ENCODE data around the gene RARG. TPM values are rescaled to one million over a fixed set of nuclear protein-coding genes. Genes with fewer than 3 reads are reported as not detected.
A peak's percentile ranks its signal among the peaks of the same experiment; 100 is the strongest.
"Not testable (repeated sequence)": the region's sequence is repeated elsewhere in the genome, so short reads cannot be mapped to it uniquely, and the experiment has no call there.

The RARG gene
- polyA plus RNA-seq, 3 donors, result 1.8 to 14.6 (median 2.3) TPM

GRCh38 chr12:53179687-53180219 is 52.3 kb downstream of the RARG start:
- DNase-seq, result no peak
- intact Hi-C loops (cut with micrococcal nuclease), result no loop called here

GRCh38 chr12:53178803-53179202 is 53.2 kb downstream of the RARG start:
- Mint-ChIP-seq H3K4me1 (peaks cover 40% of the 10 kb centered on the region), H3K27ac (peak overlapping the region in 1 of 7 donors; percentile 49), H3K36me3 (peaks cover 2 to 13% of the 10 kb centered on the region in 2 donors)
- H3K4me1 ChIP-seq (ENCODE audit: control insufficient read depth in 1 of 2, insufficient read depth in 2 of 2, low read length in 2 of 2), result peaks cover 34 to 39% of the 10 kb centered on the region in 2 donors
- H3K27me3 Mint-ChIP-seq (ENCODE audit: low read depth in 3 of 3); H3K27ac ChIP-seq (ENCODE audit: low read depth in 1 of 2, low read length in 2 of 2); DNase-seq; H3K9me3 ChIP-seq (replicated peaks in 1 of 2; ENCODE audit: control insufficient read depth in 1 of 2, insufficient read depth in 1 of 2, low read length in 2 of 2); H3K4me3 Mint-ChIP-seq; H3K9ac ChIP-seq (ENCODE audit: insufficient read depth, low read length, poor library complexity, severe bottlenecking); intact Hi-C loops (cut with micrococcal nuclease); H2AFZ ChIP-seq (ENCODE audit: insufficient read depth, low read depth, low read length, poor library complexity, severe bottlenecking); H3K27me3 ChIP-seq (ENCODE audit: control insufficient read depth in 2 of 2, insufficient read depth in 2 of 2, low read length in 2 of 2); H3K4me2 ChIP-seq (replicated peaks; ENCODE audit: extremely low read depth, low read length, poor library complexity, severe bottlenecking); H3K9me3 Mint-ChIP-seq; H3K4me3 ChIP-seq (replicated peaks in 1 of 3; ENCODE audit: low read depth in 2 of 3, low read length in 3 of 3): not testable (repeated sequence)
- H4K20me1 ChIP-seq (ENCODE audit: insufficient read depth, low read length), result peaks cover 27% of the 10 kb centered on the region
- WGBS (ENCODE audit: insufficient coverage), result 93% methylated on average over 13 of the region's 14 CpGs
- peaks cover 28% of the 10 kb centered on the region for H3K79me2 ChIP-seq (ENCODE audit: insufficient read depth, low read length)
- peaks cover 4 to 11% of the 10 kb centered on the region in 2 donors for H3K36me3 ChIP-seq (replicated peaks in 1 of 2; ENCODE audit: control insufficient read depth in 1 of 2, insufficient read depth in 2 of 2, low read length in 2 of 2)

More at GRCh38 chr12:53179687-53180219, 52.3 kb downstream of the RARG start:
- H3K36me3 ChIP-seq (replicated peaks in 1 of 2; ENCODE audit: control insufficient read depth in 1 of 2, insufficient read depth in 2 of 2, low read length in 2 of 2), result peaks cover 10 to 20% of the 10 kb centered on the region in 2 donors
- no peaks in the 10 kb centered on the region for H3K27me3 ChIP-seq (ENCODE audit: control insufficient read depth in 2 of 2, insufficient read depth in 2 of 2, low read length in 2 of 2)
- Mint-ChIP-seq H3K9me3 (no peaks in the 10 kb centered on the region), H3K27ac (peak overlapping the region; percentile 89 to 95 (median 94)), H3K4me3 (peak overlapping the region; percentile 93 to 95), H3K36me3 (peaks cover 9 to 23% of the 10 kb centered on the region in 2 donors), H3K27me3 (ENCODE audit: low read depth in 3 of 3) (no peaks in the 10 kb centered on the region), H3K4me1 (peaks cover 44% of the 10 kb centered on the region)
- peaks cover 36% of the 10 kb centered on the region for H4K20me1 ChIP-seq (ENCODE audit: insufficient read depth, low read length)
- no peak for TF ChIP-seq CTCF (IDR thresholded peaks at IDR 0.05)
- peak overlapping the region; percentile 80 to 90 (median 84) for H3K4me3 ChIP-seq (replicated peaks in 1 of 3; ENCODE audit: low read depth in 2 of 3, low read length in 3 of 3)
- H2AFZ ChIP-seq (ENCODE audit: insufficient read depth, low read depth, low read length, poor library complexity, severe bottlenecking), result peak overlapping the region; percentile 98
- no peaks in the 10 kb centered on the region for H3K9me3 ChIP-seq (replicated peaks in 1 of 2; ENCODE audit: control insufficient read depth in 1 of 2, insufficient read depth in 1 of 2, low read length in 2 of 2)
- peak overlapping the region; percentile 85 for H3K4me2 ChIP-seq (replicated peaks; ENCODE audit: extremely low read depth, low read length, poor library complexity, severe bottlenecking)
- H3K4me1 ChIP-seq (ENCODE audit: control insufficient read depth in 1 of 2, insufficient read depth in 2 of 2, low read length in 2 of 2), result peaks cover 34 to 43% of the 10 kb centered on the region in 2 donors
- peaks cover 37% of the 10 kb centered on the region for H3K79me2 ChIP-seq (ENCODE audit: insufficient read depth, low read length)
- peak overlapping the region; percentile 89 for H3K27ac ChIP-seq (ENCODE audit: low read depth in 1 of 2, low read length in 2 of 2)
- H3K9ac ChIP-seq (ENCODE audit: insufficient read depth, low read length, poor library complexity, severe bottlenecking), result peak overlapping the region; percentile 73
- WGBS (ENCODE audit: insufficient coverage), result 2% methylated on average over 9 of the region's 12 CpGs

- H3K27me3 ChIP-seq (ENCODE audit: control insufficient read depth in 2 of 2, insufficient read depth in 2 of 2, low read length in 2 of 2); H3K4me2 ChIP-seq (replicated peaks; ENCODE audit: extremely low read depth, low read length, poor library complexity, severe bottlenecking); H3K27me3 Mint-ChIP-seq (ENCODE audit: low read depth in 3 of 3); H3K9ac ChIP-seq (ENCODE audit: insufficient read depth, low read length, poor library complexity, severe bottlenecking); H3K4me3 Mint-ChIP-seq; H3K9me3 Mint-ChIP-seq; H3K27ac Mint-ChIP-seq; H3K9me3 ChIP-seq (replicated peaks in 1 of 2; ENCODE audit: control insufficient read depth in 1 of 2, insufficient read depth in 1 of 2, low read length in 2 of 2); H3K27ac ChIP-seq (ENCODE audit: low read depth in 1 of 2, low read length in 2 of 2); intact Hi-C loops (cut with micrococcal nuclease); H3K4me3 ChIP-seq (replicated peaks in 1 of 3; ENCODE audit: low read depth in 2 of 3, low read length in 3 of 3); H2AFZ ChIP-seq (ENCODE audit: insufficient read depth, low read depth, low read length, poor library complexity, severe bottlenecking); DNase-seq: not testable (repeated sequence)
- Mint-ChIP-seq H3K36me3 (peaks cover 8 to 12% of the 10 kb centered on the region in 2 donors), H3K4me1 (peaks cover 27% of the 10 kb centered on the region)
- H4K20me1 ChIP-seq (ENCODE audit: insufficient read depth, low read length), result peaks cover 13% of the 10 kb centered on the region
- peaks cover 22 to 26% of the 10 kb centered on the region in 2 donors for H3K4me1 ChIP-seq (ENCODE audit: control insufficient read depth in 1 of 2, insufficient read depth in 2 of 2, low read length in 2 of 2)
- peaks cover 20% of the 10 kb centered on the region for H3K79me2 ChIP-seq (ENCODE audit: insufficient read depth, low read length)
- H3K36me3 ChIP-seq (replicated peaks in 1 of 2; ENCODE audit: control insufficient read depth in 1 of 2, insufficient read depth in 2 of 2, low read length in 2 of 2), result peaks cover 0 to 11% of the 10 kb centered on the region in 2 donors
- no CpG with 5 or more reads among the region's 6 CpGs for WGBS (ENCODE audit: insufficient coverage)
Measured at GRCh38 chr12:53177447-53177846, 54.6 kb downstream of the RARG start.

All from CD14-positive monocyte (primary cell).